ENCODE measurements around the gene TPT1. TPM values are rescaled to one million over a fixed set of nuclear protein-coding genes. Genes with fewer than 3 reads are reported as not detected.
A peak's percentile ranks its signal among the peaks of the same experiment; 100 is the strongest.

The TPT1 gene
- total and polyA plus RNA-seq, 7 donors = 7,807 to 19,074 (median 12,417) TPM

- intact Hi-C loops (cut with DNase I) = no loop called here
- Histone ChIP-seq H3K9me3 (no peaks in the 10 kb centered on the region), H3K4me3 (no peak overlapping the region), H3K27me3 (ENCODE audit: insufficient read depth in 3 of 3, low read length in 2 of 3) (no peaks in the 10 kb centered on the region), H3K36me3 (ENCODE audit: insufficient read depth in 1 of 2, low read depth in 1 of 2) (peaks cover 15 to 32% of the 10 kb centered on the region in 2 donors), H3K4me1 (peaks cover 68% of the 10 kb centered on the region), H3K27ac (peak overlapping the region; percentile 61)
- no peak for TF ChIP-seq CTCF (IDR thresholded peaks at IDR 0.05)
- 56 to 83% (median 59%) methylated on average over 3 of the region's 3 CpGs for WGBS, 3 donors
- ATAC-seq (no peak), DNase-seq (no peak)
Measured at GRCh38 chr13:45331692-45332035, 9.3 kb downstream of the TPT1 start.

- 39 to 54% (median 47%) methylated on average over 1 of the region's 1 CpG for WGBS, 3 donors
Measured at GRCh38 chr13:45331123-45331619, 9.8 kb downstream of the TPT1 start.

GRCh38 chr13:45328661-45329111 lies 12.3 kb downstream of the TPT1 start:
- peak overlapping the region; percentile 61 for H3K27ac ChIP-seq
- TF ChIP-seq CTCF (IDR thresholded peaks at IDR 0.05) = no peak
- no peak for DNase-seq
- H3K4me1 ChIP-seq = peaks cover 58% of the 10 kb centered on the region
- intact Hi-C loops (cut with DNase I) = no loop called here
- H3K27me3 ChIP-seq (ENCODE audit: insufficient read depth in 3 of 3, low read length in 2 of 3) = no peaks in the 10 kb centered on the region
- no peak overlapping the region for H3K4me3 ChIP-seq
- no peak for ATAC-seq
- peaks cover 0 to 2% of the 10 kb centered on the region in 2 donors for H3K36me3 ChIP-seq (ENCODE audit: insufficient read depth in 1 of 2, low read depth in 1 of 2)
- no peaks in the 10 kb centered on the region for H3K9me3 ChIP-seq
- 47 to 56% (median 48%) methylated on average over 3 of the region's 3 CpGs for WGBS, 3 donors

More at GRCh38 chr13:45331123-45331619, 9.8 kb downstream of the TPT1 start:
- no peaks in the 10 kb centered on the region for H3K27me3 ChIP-seq (ENCODE audit: insufficient read depth in 3 of 3, low read length in 2 of 3)
- H3K9me3 ChIP-seq = no peaks in the 10 kb centered on the region
- H3K4me3 ChIP-seq = no peak overlapping the region
- H3K4me1 ChIP-seq = peaks cover 68% of the 10 kb centered on the region
- DNase-seq = no peak
- no peak for TF ChIP-seq CTCF (IDR thresholded peaks at IDR 0.05)
- peak; percentile 53 to 74 (median 63) for ATAC-seq
- peaks cover 11 to 27% of the 10 kb centered on the region in 2 donors for H3K36me3 ChIP-seq (ENCODE audit: insufficient read depth in 1 of 2, low read depth in 1 of 2)
- H3K27ac ChIP-seq = peak overlapping the region; percentile 61
- intact Hi-C loops (cut with DNase I) = no loop called here

- Histone ChIP-seq H3K9me3 (no peaks in the 10 kb centered on the region), H3K27me3 (ENCODE audit: insufficient read depth in 3 of 3, low read length in 2 of 3) (no peaks in the 10 kb centered on the region), H3K4me3 (no peak overlapping the region), H3K36me3 (ENCODE audit: insufficient read depth in 1 of 2, low read depth in 1 of 2) (no peaks in the 10 kb centered on the region), H3K4me1 (peaks cover 46% of the 10 kb centered on the region), H3K27ac (peak overlapping the region; percentile 86)
- TF ChIP-seq CTCF (IDR thresholded peaks at IDR 0.05) = no peak
- intact Hi-C loops (cut with DNase I) = no loop called here
- no peak for ATAC-seq
- WGBS, 3 donors = 85 to 86% (median 86%) methylated on average over 9 of the region's 9 CpGs
- DNase-seq = no peak
Measured at GRCh38 chr13:45327253-45327955, 13.6 kb downstream of the TPT1 start.

All from psoas muscle (tissue), 8 donors.